Neural cell (in vitro differentiated cells): ENCODE measurements around the gene PLCH1. TPM values are rescaled to one million over a fixed set of nuclear protein-coding genes. Genes with fewer than 3 reads are reported as not detected.

Experiments used
- H2AFZ ChIP-seq: fragments of 200-600, 300-800 bp; sonication (generic), shearing (Covaris generic); 2 replicates; pipeline ENCODE4 v1.6.0; 2014; ENCODE audit warnings: low read depth, mild to moderate bottlenecking, antibody characterized with exemption, low read length, moderate library complexity
- H3F3A ChIP-seq: fragments of 200-600 bp; shearing (Covaris generic); 2 replicates; pipeline ENCODE4 v1.6.1; 2016; ENCODE audit warnings: mild to moderate bottlenecking, moderate library complexity, mixed read lengths, antibody characterized with exemption, low read length; ENCODE audit not compliant: insufficient read depth, poor library complexity, severe bottlenecking
- H3K27ac ChIP-seq: fragments of 200-600, 300-800 bp; sonication (generic), shearing (Covaris generic); 2 replicates; pipeline ENCODE4 v1.5.1; 2014; ENCODE audit warnings: mild to moderate bottlenecking, low read length, moderate library complexity
- H3K27me3 ChIP-seq: fragments of 300-800, 200-600 bp; sonication (generic), shearing (Covaris generic); 2 replicates; pipeline ENCODE4 v1.6.0; 2014; ENCODE audit warnings: mild to moderate bottlenecking, low read depth, low read length, moderate library complexity; ENCODE audit not compliant: insufficient read depth
- H3K36me3 ChIP-seq: fragments of 300-800, 200-600 bp; sonication (generic), shearing (Covaris generic); 2 replicates; pipeline ENCODE4 v1.5.1; 2014; ENCODE audit warnings: mild to moderate bottlenecking, antibody characterized with exemption, low read length, moderate library complexity; ENCODE audit not compliant: insufficient read depth
- H3K4me2 ChIP-seq: fragments of 300-800, 200-600 bp; sonication (generic), shearing (Covaris generic); 2 replicates; pipeline ENCODE4 v1.6.0; 2014; ENCODE audit warnings: mild to moderate bottlenecking, low read length
- H3K4me3 ChIP-seq: fragments of 300-800, 200-600 bp; sonication (generic), shearing (Covaris generic); 2 replicates; pipeline ENCODE4 v1.5.1; 2014; ENCODE audit warnings: mild to moderate bottlenecking, low read length, moderate library complexity
- H3K79me2 ChIP-seq: fragments of 200-600 bp; shearing (Covaris generic); replicated peaks from 2 replicates; pipeline ENCODE4 v1.6.0; 2014; ENCODE audit warnings: mild to moderate bottlenecking, low read length, moderate library complexity; ENCODE audit not compliant: insufficient read depth
- H3K9ac ChIP-seq: fragments of 300-800, 200-600 bp; sonication (generic), shearing (Covaris generic); 2 replicates; pipeline ENCODE4 v1.6.1; 2016; ENCODE audit warnings: mild to moderate bottlenecking, low read length, mixed read lengths
- H3K9me2 ChIP-seq: fragments of 200-600 bp; shearing (Covaris generic); 2 replicates; pipeline ENCODE4 v1.6.1; 2016; ENCODE audit warnings: mild to moderate bottlenecking, low read length, mixed read lengths; ENCODE audit not compliant: insufficient read depth
- H3K9me3 ChIP-seq: fragments of 200-600, 300-800 bp; sonication (generic), shearing (Covaris generic); 2 replicates; pipeline ENCODE4 v1.6.1; 2016; ENCODE audit warnings: mild to moderate bottlenecking, mixed run types, low read length, moderate library complexity, mixed read lengths
- H4K20me1 ChIP-seq: fragments of 200-600 bp; shearing (Covaris generic); 2 replicates; pipeline ENCODE4 v1.6.1; 2016; ENCODE audit warnings: mild to moderate bottlenecking, mixed run types; ENCODE audit not compliant: insufficient read depth
- CTCF ChIP-seq: fragments of 450-650 bp; IDR thresholded peaks from 2 replicates; pipeline ENCODE4 v1.5.1; 2014; ENCODE audit warnings: antibody characterized with exemption, mild to moderate bottlenecking, moderate library complexity; ENCODE audit not compliant: poor library complexity, severe bottlenecking
- EP300 ChIP-seq: fragments of 450-650 bp; conservative IDR thresholded peaks from 2 replicates; pipeline ENCODE4 v1.6.1; 2014; ENCODE audit warnings: antibody characterized with exemption, mild to moderate bottlenecking, moderate library complexity; ENCODE audit not compliant: poor library complexity, severe bottlenecking
- EZH2 ChIP-seq: fragments of 200-600, 300-800 bp; shearing (Covaris generic), sonication (generic); IDR thresholded peaks from 2 replicates; pipeline ENCODE4 v1.6.1; 2014; ENCODE audit warnings: antibody characterized with exemption, low read length, borderline replicate concordance, mild to moderate bottlenecking; ENCODE audit not compliant: insufficient read depth, poor library complexity, severe bottlenecking
- MXI1 ChIP-seq: fragments of 450-650 bp; conservative IDR thresholded peaks from 2 replicates; pipeline ENCODE4 v1.6.1; 2014; ENCODE audit warnings: antibody characterized with exemption, mild to moderate bottlenecking; ENCODE audit not compliant: poor library complexity, severe bottlenecking
- POLR2AphosphoS5 ChIP-seq: IDR thresholded peaks from 2 replicates; pipeline ENCODE4 v1.6.1; 2012
- RAD21 ChIP-seq: fragments of 450-650 bp; conservative IDR thresholded peaks from 2 replicates; pipeline ENCODE4 v1.6.1; 2014; ENCODE audit warnings: antibody characterized with exemption, mild to moderate bottlenecking, moderate library complexity
- SMC3 ChIP-seq: fragments of 450-650 bp; conservative IDR thresholded peaks from 2 replicates; pipeline ENCODE4 v1.6.1; 2014; ENCODE audit warnings: antibody characterized with exemption, mild to moderate bottlenecking, moderate library complexity; ENCODE audit not compliant: poor library complexity
- TAF1 ChIP-seq: IDR thresholded peaks from 2 replicates; pipeline ENCODE4 v1.6.1; 2012; ENCODE audit warnings: low read depth
- polyA minus RNA-seq: library from RNA; depleted of rRNA, polyadenylated mRNA; stranded (reverse); fragments of >200 nt; gene quantifications from 2 replicates; pipeline ENCODE4 v1.2.3, GENCODE V29; 2014
- polyA plus RNA-seq: library from polyadenylated mRNA; depleted of rRNA; stranded (reverse); fragments of >200 nt; gene quantifications from 2 replicates; pipeline ENCODE4 v1.2.3, GENCODE V29; 2014
- TF ChIP-seq, protein P1 (sequence below): IDR thresholded peaks from 2 replicates; pipeline ENCODE4 v1.6.1; 2012; ENCODE audit warnings: borderline replicate concordance

Gene PLCH1
- polyA plus RNA-seq = 12.1 and 13.5 TPM in 2 replicates
- polyA minus RNA-seq = 50.9 and 54.8 TPM in 2 replicates

DNA sequence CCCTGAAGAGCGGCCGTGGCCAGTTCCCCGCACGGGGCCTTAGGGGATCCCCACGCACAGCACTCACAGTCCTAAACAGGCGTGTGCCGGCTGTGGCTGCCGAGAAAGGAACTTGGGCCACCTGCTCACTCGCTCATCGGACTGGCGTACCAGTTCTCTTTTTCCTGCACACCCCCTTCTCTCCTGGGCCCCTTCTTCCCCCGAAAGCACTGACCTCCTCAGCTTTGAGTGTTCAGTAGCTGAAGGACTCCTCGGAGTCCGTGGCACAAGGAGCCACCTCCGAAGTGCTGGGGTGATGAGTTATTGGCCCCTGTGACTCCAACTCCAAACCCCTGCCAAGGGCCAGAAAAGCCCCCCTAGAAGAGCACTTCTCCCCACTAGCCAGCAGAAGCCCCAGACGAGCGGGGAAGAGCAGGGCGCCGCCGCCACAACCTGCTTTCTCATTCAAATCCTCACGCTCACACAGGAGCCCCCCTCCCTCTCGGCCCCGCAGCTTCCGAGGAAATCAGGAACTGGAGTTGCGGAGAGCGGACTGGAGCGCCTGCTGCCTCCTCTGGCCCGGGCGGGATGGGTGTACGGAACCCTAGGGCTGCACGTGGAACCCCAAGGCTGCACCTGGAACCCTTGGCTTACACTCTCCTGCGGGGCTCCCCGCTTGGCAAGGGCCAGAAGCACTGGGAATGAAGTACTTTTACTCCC, at the start of gene PLCH1:
TSS of gene PLCH1 (minus strand) at position 446 of the 699 bp plus-strand sequence. CDS start 40,847 bp downstream, outside the sequence.
- peaks cover 6% of the 10 kb centered on the region for H3F3A ChIP-seq
- TF ChIP-seq EZH2 (no peak), TAF1 (peak; percentile 50), RAD21 (peak; percentile 26), POLR2AphosphoS5 (peak; percentile 78), MXI1 (peak; percentile 51), EP300 (no peak)
- TF ChIP-seq, protein P1, sequence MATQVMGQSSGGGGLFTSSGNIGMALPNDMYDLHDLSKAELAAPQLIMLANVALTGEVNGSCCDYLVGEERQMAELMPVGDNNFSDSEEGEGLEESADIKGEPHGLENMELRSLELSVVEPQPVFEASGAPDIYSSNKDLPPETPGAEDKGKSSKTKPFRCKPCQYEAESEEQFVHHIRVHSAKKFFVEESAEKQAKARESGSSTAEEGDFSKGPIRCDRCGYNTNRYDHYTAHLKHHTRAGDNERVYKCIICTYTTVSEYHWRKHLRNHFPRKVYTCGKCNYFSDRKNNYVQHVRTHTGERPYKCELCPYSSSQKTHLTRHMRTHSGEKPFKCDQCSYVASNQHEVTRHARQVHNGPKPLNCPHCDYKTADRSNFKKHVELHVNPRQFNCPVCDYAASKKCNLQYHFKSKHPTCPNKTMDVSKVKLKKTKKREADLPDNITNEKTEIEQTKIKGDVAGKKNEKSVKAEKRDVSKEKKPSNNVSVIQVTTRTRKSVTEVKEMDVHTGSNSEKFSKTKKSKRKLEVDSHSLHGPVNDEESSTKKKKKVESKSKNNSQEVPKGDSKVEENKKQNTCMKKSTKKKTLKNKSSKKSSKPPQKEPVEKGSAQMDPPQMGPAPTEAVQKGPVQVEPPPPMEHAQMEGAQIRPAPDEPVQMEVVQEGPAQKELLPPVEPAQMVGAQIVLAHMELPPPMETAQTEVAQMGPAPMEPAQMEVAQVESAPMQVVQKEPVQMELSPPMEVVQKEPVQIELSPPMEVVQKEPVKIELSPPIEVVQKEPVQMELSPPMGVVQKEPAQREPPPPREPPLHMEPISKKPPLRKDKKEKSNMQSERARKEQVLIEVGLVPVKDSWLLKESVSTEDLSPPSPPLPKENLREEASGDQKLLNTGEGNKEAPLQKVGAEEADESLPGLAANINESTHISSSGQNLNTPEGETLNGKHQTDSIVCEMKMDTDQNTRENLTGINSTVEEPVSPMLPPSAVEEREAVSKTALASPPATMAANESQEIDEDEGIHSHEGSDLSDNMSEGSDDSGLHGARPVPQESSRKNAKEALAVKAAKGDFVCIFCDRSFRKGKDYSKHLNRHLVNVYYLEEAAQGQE = peak; percentile 4
- H3K4me2 ChIP-seq = peak within 1 kb of the TSS; percentile 87
- H3K36me3 ChIP-seq = no peaks in the 10 kb centered on the region
- no peaks in the 10 kb centered on the region for H3K9me3 ChIP-seq
- H3K27ac ChIP-seq = peak within 1 kb of the TSS; percentile 85
- H4K20me1 ChIP-seq = no peaks in the 10 kb centered on the region
- no peaks in the 10 kb centered on the region for H3K9me2 ChIP-seq
- peak within 1 kb of the TSS; percentile 81 for H2AFZ ChIP-seq
- peaks cover 43% of the 10 kb centered on the region for H3K79me2 ChIP-seq
- peak within 1 kb of the TSS; percentile 88 for H3K9ac ChIP-seq
- peak within 1 kb of the TSS; percentile 87 for H3K4me3 ChIP-seq
- no peaks in the 10 kb centered on the region for H3K27me3 ChIP-seq

GRCh38 chr3:155792532-155792931, 47.7 kb upstream of the PLCH1 start:
- TF ChIP-seq TAF1 (no peak), EP300 (no peak), EZH2 (no peak), CTCF (no peak), RAD21 (no peak), SMC3 (no peak), MXI1 (no peak), POLR2AphosphoS5 (no peak)
- TF ChIP-seq, protein P1 = no peak
- no peaks in the 10 kb centered on the region for H3K27me3 ChIP-seq

More at GRCh38 chr3:155792532-155792931, 47.7 kb upstream of the PLCH1 start:
- Histone ChIP-seq H3K27ac (no peak overlapping the region), H3F3A (no peaks in the 10 kb centered on the region), H2AFZ (no peak overlapping the region), H3K79me2 (no peaks in the 10 kb centered on the region), H3K9ac (no peak overlapping the region), H3K4me2 (no peak overlapping the region), H3K36me3 (no peaks in the 10 kb centered on the region), H3K4me3 (no peak overlapping the region), H3K9me3 (no peaks in the 10 kb centered on the region), H3K9me2 (no peaks in the 10 kb centered on the region), H4K20me1 (no peaks in the 10 kb centered on the region)
